Measurements from ENCODE around the gene TFCP2. TPM values are rescaled to one million over a fixed set of nuclear protein-coding genes. Genes with fewer than 3 reads are reported as not detected.
A peak's percentile ranks its signal among the peaks of the same experiment; 100 is the strongest.

The TFCP2 gene
- total RNA-seq, 1 donor from 2014 or later: 22.8 TPM

DNA sequence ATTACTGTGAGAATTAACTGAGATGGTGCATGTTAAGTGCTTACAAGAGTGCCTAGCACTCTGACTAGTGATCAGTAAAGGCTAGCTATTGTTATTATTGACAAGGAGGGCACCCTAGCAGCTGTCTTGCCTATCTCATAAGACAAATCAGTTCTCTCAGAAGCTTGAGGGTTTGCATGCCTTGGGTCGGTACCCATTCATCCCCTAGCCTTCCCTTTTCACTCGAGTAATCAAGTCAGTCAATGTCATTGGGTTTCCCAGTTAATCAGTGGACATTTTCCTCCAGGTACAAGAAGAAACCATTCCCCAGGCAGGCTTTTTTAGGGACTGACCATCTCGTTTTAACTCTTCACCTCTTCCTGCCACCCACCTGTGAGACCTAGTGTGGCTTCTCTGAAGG is 10.4 kb upstream of the TFCP2 start:
- intact Hi-C loops (cut with micrococcal nuclease): no loop called here
- Histone ChIP-seq H3K9me3 (replicated peaks) (no peaks in the 10 kb centered on the region), H3K27ac (replicated peaks) (no peak overlapping the region), H3K4me3 (no peak overlapping the region), H3K36me3 (no peaks in the 10 kb centered on the region), H3K27me3 (ENCODE audit: low read depth) (no peaks in the 10 kb centered on the region), H3K4me1 (peaks cover 2% of the 10 kb centered on the region)
- no peak for DNase-seq
- TF ChIP-seq, protein P1, sequence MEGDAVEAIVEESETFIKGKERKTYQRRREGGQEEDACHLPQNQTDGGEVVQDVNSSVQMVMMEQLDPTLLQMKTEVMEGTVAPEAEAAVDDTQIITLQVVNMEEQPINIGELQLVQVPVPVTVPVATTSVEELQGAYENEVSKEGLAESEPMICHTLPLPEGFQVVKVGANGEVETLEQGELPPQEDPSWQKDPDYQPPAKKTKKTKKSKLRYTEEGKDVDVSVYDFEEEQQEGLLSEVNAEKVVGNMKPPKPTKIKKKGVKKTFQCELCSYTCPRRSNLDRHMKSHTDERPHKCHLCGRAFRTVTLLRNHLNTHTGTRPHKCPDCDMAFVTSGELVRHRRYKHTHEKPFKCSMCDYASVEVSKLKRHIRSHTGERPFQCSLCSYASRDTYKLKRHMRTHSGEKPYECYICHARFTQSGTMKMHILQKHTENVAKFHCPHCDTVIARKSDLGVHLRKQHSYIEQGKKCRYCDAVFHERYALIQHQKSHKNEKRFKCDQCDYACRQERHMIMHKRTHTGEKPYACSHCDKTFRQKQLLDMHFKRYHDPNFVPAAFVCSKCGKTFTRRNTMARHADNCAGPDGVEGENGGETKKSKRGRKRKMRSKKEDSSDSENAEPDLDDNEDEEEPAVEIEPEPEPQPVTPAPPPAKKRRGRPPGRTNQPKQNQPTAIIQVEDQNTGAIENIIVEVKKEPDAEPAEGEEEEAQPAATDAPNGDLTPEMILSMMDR (IDR thresholded peaks at IDR 0.05; ENCODE audit: borderline replicate concordance): no peak

DNA sequence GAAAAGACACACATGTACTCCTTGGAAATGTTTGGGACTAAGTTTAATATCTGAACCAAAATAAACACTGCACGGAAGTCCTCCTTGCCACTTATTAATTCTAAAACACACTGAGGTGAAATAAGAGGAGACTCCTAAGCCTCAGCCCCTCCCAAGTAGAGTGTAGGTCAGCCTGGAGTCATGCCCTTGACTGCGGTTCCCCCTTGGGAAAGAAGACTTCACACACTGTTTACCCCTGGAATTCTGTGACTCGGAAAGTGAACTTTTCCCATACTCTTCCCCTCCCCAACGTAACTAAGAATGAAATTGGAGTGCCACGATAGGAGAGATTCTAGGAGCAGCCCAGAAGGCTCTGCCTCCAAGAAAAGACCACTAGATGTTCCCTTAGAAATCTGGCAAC is 8.6 kb upstream of the TFCP2 start:
- intact Hi-C loops (cut with micrococcal nuclease): no loop called here
- Histone ChIP-seq H3K27ac (replicated peaks) (no peak overlapping the region), H3K9me3 (replicated peaks) (no peaks in the 10 kb centered on the region), H3K27me3 (ENCODE audit: low read depth) (no peaks in the 10 kb centered on the region), H3K4me1 (peaks cover 2% of the 10 kb centered on the region), H3K36me3 (no peaks in the 10 kb centered on the region), H3K4me3 (no peak overlapping the region)
- TF ChIP-seq, protein P1 (IDR thresholded peaks at IDR 0.05; ENCODE audit: borderline replicate concordance): no peak
- no peak for DNase-seq

DNA sequence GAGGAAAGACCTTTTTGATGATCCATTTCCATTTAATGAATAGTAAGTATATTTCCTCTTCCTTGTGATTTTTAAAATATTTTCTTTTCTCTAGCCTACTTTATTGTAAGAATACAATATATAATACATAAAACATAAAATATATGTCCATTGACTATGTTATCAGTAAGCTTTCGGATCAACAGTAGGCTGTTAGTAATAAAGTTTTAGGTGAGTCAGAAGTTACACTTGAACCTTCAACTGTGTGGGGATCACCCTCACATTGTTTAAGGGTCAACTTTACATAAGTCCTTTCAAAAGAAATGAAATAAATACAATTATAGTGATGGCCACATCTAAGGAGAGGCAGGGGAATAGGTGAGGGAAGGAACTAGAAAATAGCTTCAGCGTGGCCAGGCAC is 5.0 kb upstream of the TFCP2 start:
- no peaks in the 10 kb centered on the region for H3K9me3 ChIP-seq (replicated peaks)
- no peaks in the 10 kb centered on the region for H3K27me3 ChIP-seq (ENCODE audit: low read depth)
- H3K4me1 ChIP-seq: peaks cover 8% of the 10 kb centered on the region
- intact Hi-C loops (cut with micrococcal nuclease): no loop called here
- no peak overlapping the region for H3K27ac ChIP-seq (replicated peaks)
- no peaks in the 10 kb centered on the region for H3K36me3 ChIP-seq
- TF ChIP-seq, protein P1 (IDR thresholded peaks at IDR 0.05; ENCODE audit: borderline replicate concordance): no peak
- no peak for DNase-seq
- H3K4me3 ChIP-seq: no peak overlapping the region

DNA sequence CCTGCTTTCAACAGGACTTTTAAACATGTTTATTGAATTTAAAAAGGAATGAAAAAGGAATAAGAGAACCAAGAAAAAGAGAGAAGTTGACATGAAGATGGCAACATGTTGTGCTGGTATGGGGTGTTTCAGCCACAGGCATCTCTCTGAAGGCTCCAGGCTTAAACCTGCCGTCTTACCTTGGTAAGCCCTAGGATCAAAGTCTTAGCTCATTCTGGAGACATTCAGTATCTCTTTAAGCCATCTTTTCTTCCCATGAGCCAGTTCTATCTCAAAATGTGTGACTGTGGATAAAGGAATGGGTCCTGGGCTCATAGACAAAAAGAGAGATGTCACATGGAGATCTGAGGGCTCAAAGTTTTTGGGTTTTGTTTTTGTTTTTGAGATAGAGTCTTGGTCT is 1.6 kb upstream of the TFCP2 start:
- DNase-seq: no peak
- TF ChIP-seq, protein P1 (IDR thresholded peaks at IDR 0.05; ENCODE audit: borderline replicate concordance): no peak
- Histone ChIP-seq H3K4me1 (peaks cover 39% of the 10 kb centered on the region), H3K4me3 (no peak overlapping the region), H3K9me3 (replicated peaks) (no peaks in the 10 kb centered on the region), H3K27ac (replicated peaks) (no peak overlapping the region), H3K27me3 (ENCODE audit: low read depth) (no peaks in the 10 kb centered on the region), H3K36me3 (no peaks in the 10 kb centered on the region)
- intact Hi-C loops (cut with micrococcal nuclease): no loop called here

DNA sequence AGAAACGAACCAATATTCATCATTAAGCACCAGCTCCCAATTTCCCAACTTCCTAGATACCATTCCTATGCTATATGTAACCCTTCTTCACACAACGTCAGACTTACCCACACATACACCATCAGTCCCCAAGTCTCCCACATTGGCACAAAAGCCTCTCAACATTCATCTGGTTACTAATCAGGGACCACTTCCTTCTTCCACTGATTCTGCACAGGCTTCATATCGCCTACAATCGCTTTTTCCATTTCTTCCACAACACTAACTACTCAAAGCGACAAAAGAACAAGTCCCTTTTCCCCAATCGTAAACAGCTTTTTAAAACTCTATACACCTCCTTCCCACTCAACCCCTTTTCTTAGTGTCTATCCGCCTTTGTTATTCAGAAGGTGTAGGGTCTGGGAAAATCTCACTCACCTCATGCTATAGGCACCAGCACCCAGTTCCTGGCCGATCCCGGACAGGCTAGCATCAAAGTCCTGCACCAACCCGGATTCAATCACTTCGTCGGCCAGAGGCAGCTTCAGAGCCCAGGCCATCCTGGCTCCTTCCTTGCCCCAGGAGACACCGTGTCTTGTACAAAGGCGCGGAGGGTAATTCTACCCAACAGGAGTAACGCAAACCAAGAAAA is 936 bp downstream of the TFCP2 start:
- Histone ChIP-seq H3K4me3 (peak overlapping the region; percentile 91), H3K4me1 (peaks cover 39% of the 10 kb centered on the region), H3K27ac (replicated peaks) (peak overlapping the region; percentile 94), H3K9me3 (replicated peaks) (no peaks in the 10 kb centered on the region), H3K27me3 (ENCODE audit: low read depth) (no peaks in the 10 kb centered on the region), H3K36me3 (no peaks in the 10 kb centered on the region)
- no peak for DNase-seq
- intact Hi-C loops (cut with micrococcal nuclease): no loop called here
- TF ChIP-seq, protein P1 (IDR thresholded peaks at IDR 0.05; ENCODE audit: borderline replicate concordance): no peak
